GM12801 (cell line): ENCODE results near the gene SIX2.

Experiments used
- TF ChIP-seq, protein P1 (sequence below): IDR thresholded peaks from one replicate; pipeline ENCODE4 v1.5.1; 2011; ENCODE audit warnings: control low read depth; ENCODE audit not compliant: insufficient read length; ENCODE audit errors: extremely low read depth

The SIX2 gene

DNA sequence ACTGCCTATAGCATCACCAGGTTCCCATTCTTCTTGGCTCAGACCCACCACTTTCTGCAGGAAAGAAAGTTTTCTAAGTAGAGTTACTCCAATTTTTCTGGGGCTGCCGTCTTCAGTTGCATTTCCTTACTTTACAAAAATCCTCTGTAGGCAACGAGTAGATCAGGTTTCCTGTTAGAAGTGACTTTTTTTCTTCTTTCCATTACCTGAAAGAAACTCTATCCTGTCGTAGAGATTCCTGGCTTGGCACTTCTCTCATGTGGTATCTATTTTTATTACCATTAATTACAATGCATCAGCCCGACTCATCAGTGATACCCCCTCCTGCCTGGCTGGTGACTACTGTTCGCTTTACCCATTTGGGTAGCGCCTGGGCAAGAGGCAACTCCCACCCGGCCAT lies 5.6 kb upstream of the SIX2 start:
- TF ChIP-seq, protein P1, sequence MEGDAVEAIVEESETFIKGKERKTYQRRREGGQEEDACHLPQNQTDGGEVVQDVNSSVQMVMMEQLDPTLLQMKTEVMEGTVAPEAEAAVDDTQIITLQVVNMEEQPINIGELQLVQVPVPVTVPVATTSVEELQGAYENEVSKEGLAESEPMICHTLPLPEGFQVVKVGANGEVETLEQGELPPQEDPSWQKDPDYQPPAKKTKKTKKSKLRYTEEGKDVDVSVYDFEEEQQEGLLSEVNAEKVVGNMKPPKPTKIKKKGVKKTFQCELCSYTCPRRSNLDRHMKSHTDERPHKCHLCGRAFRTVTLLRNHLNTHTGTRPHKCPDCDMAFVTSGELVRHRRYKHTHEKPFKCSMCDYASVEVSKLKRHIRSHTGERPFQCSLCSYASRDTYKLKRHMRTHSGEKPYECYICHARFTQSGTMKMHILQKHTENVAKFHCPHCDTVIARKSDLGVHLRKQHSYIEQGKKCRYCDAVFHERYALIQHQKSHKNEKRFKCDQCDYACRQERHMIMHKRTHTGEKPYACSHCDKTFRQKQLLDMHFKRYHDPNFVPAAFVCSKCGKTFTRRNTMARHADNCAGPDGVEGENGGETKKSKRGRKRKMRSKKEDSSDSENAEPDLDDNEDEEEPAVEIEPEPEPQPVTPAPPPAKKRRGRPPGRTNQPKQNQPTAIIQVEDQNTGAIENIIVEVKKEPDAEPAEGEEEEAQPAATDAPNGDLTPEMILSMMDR = no peak

DNA sequence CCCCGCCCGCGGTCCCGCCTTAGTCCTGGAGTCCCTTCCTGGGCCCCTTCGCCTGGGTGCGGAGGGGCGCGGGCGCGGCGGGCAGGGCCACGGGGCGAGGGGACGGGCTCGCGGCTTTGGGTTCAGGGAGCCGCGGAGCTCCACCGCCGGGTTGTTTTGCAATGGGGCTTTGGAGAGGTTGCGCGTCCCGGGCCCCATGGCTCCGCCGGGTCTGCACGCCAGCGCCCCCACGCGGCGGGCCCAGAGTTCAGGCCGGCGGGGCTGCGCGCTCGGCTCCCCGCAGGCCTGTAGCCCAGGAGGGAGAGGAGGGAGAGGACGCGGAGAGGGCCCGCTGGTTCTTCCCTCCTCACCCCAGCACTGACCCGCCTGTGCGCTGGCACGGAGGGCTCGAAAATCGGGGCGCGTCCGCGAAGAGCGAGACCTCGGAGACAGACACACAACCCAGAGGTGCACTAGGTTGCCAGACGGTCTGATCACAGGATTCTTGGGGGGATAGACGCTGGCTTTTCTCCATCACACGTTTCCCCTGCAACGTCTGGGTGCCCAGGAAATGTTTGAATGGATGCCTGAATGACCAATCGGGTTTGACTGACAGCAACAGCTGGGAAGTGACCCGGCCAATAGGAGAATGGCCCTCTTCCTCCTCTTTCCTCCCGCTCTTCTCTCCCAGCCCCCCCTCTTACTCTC lies 4.9 kb upstream of the SIX2 start:
- TF ChIP-seq, protein P1 = no peak

DNA sequence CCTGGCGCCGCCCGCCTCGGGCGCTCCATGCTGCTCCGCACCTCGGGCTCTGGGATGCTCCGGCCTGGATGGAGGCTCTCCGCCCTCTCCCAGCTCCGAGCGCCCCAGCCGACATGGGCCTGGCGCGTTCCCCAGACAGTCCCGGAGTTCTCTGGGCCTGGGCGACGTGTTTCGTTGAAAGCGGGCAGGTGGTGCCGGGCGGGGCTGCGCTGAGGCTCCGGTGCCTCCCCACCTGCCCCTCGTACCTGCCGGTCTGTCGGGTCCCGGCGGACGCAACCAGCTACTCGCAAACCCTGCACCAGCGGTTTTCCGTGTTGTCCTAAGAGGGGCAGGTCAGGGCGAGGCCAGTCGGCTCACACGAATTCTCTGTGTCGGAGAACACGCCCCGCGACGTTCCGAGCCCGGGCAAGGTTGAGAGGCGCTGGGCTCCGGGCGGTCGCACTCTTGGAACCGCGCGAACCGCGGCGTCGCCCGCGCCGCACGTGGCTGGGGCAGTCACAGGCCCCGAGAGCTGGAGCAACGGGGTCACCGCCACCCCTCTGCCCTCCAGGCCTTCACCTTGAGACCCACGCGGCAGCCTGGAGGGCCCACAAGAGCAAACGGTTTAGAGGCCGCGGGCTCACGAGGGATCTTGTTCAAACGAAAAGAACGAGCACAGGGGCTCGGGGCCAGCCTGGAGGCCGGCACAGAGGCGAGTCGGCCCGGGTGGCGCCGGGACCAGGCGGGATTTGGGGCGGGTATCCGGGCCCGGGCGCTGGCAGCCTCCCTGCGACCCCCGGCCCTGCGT lies 4.2 kb upstream of the SIX2 start:
- TF ChIP-seq, protein P1 = no peak

DNA sequence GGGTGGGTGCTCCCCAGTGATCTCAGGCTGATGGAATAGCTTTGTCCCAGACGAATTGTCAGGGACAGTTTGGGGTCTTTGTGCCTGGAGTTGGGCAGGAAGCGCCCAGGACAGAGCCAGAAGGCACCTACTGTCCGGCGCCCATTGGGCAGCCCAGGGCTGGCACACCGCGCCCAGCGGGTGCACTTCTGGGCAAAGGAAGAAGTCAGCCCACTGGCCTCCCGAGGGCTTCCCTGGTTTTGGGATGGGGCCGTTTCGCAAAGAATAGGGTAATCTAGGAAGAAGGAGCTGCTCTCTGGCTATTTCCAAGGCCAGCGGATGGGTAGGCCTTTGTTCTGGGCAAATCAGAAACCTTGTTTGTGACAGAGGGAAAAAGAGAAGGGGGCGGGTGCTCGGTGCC lies 3.5 kb upstream of the SIX2 start:
- TF ChIP-seq, protein P1 = no peak

DNA sequence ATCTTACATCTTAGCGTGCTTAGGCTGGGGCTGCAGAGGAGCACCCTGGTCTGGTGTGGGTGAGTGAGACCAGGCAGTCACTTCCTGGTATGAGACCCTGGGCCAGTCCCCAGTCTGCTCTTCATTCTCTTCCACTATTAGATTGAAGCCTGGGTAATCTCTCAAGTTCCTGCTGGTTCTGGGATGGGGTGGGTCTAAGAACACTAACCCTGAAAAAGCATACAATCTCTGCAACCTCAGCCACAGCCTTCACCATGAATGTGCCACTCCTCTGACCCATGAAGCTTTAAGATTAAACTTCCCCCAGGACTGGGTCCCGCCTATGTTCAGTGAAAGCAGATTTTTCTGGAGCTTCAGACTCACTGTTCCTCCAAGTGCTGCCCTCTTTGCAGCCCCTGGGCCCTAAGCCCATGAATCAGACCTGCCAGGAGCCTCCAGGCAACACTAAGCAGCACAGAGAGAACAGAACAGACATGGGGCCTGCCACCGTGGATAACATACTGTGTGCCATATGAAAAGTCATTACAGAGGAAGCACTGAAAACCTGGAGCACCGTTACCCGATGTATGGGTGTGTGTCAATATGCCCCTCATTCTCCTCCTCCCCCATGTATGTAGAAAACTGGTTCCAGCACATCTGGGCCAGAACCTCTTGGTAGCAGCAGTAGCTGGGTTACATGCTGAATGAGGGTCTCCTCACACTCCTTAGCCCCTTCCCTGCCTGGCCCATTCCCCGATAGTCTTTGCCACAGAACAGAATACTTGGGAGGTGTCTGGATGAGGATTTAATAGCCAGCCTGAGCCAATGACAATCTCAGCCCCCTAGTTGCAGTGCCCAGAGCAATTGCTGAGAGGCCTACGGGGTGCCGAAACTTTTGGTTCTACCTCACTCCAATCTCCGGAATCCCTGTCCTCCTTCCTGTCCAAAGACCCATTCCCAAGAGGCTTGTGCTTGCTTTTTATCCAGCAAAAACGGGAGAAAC lies 2.7 kb upstream of the SIX2 start:
- TF ChIP-seq, protein P1 = no peak

DNA sequence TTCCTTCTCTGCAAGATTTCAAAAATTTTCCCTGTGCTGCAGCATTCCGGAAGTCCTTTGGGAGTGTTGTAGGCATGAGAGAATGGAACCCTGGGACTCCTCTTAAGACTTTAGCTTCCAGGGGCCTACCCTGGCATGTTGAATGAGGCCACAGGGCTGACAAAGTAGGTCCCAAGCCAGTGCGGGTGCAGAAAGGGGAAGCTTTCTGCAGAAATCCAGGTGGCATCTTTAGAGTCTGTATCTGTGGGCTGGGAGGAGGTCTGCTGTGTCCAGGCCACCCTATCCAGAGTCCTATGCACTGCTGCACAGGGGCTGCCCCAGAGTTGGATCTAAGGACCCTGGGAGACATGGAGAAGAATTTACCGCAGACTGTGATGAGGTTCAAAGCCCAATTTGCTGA lies 1.9 kb upstream of the SIX2 start:
- TF ChIP-seq, protein P1 = no peak

DNA sequence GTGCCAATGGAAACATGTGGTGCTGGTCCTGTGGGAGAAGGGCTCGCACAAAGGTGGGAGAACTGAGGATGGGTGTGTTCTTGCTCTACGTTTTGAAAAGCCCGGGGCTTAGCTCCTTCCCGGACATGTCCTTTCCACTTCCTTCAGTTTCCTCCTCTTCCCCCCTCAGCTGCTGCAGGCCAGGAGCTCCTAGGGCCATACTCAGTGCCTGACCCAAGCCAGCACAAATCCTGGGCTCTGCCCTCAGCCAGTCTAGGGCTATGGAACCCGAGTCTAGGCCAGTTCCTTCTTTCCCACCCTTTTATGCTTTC lies 1.4 kb upstream of the SIX2 start:
- TF ChIP-seq, protein P1 = no peak
